HG02759 (cell line): ENCODE results near the gene TSSK2.

Experiments used
- ATAC-seq: cut with Tn5 transposase; IDR thresholded peaks from one replicate; pipeline ENCODE4 v1.9.1; 2021; ENCODE audit warnings: mild to moderate bottlenecking, moderate library complexity; ENCODE audit not compliant: unreplicated experiment

The TSSK2 gene

DNA sequence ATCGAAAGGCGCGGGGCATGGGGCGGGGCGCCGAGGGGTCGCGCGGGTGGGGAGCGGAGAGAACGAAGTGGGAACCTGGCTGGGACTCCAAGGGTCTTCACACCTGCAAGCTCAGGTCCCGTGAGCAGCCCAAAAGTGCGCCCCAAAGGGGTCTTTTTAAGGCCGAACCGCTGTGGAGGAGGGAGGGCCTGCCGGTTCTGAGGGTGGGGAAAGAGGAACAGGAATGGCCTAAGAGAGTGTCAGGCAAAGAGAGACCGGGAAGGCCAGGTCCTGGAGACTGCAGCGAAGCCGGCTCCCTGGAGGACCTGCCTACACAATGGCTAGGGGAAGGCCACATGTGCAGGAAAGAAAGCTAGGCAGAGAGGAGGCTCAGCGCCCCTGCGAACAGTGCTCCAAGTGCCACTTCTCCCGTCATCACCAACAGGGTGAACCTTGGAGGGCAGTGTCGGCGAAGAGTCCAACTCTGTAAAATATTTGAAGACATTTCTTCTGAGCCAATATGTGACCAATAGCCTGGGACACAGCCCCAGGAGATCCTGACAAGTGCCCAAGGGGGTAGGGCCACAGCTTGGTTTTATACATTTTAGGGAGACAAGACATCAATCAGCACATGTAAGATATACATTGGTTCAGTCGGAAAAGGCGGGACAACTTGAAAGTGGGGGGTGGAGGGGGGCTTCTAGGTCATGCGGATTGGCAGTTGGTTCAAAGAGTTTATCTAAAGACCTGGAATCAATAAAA is 8.2 kb upstream of the TSSK2 start:
- ATAC-seq = no peak

DNA sequence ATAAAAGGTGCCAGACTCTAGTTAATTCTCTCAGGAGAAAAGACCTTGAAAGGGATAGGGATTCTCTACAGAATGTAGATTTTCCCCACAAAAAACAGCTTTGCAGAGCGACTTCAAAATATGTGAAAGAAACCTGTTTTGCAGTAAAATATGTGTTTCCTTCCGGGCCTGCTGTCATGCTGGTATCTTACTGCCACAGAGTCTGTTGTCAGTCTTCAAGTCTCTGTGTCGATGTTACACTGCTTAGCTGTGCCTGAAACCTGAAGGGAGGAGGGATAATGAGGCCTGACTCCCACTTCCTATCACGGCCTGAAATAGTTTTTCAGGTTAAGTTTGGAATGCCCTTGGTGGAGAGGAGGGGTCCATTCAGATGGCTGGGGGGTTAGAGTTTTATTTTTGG is 7.2 kb upstream of the TSSK2 start:
- no peak for ATAC-seq

- no peak for ATAC-seq
These were observed 6.7 kb upstream of the TSSK2 start for GRCh38 chr22:19124377-19124776.

GRCh38 chr22:19125011-19125410 is 6.1 kb upstream of the TSSK2 start:
- ATAC-seq = no peak

GRCh38 chr22:19125474-19126308 is 5.4 kb upstream of the TSSK2 start:
- ATAC-seq = no peak

- no peak for ATAC-seq
These were observed 4.5 kb upstream of the TSSK2 start for GRCh38 chr22:19126309-19127273.

GRCh38 chr22:19127329-19128008 is 3.6 kb upstream of the TSSK2 start:
- ATAC-seq = no peak

GRCh38 chr22:19128009-19128401 is 3.1 kb upstream of the TSSK2 start:
- no peak for ATAC-seq

GRCh38 chr22:19128946-19129727 is 2.0 kb upstream of the TSSK2 start:
- no peak for ATAC-seq

GRCh38 chr22:19129871-19130270 is 1.2 kb upstream of the TSSK2 start:
- no peak for ATAC-seq

DNA sequence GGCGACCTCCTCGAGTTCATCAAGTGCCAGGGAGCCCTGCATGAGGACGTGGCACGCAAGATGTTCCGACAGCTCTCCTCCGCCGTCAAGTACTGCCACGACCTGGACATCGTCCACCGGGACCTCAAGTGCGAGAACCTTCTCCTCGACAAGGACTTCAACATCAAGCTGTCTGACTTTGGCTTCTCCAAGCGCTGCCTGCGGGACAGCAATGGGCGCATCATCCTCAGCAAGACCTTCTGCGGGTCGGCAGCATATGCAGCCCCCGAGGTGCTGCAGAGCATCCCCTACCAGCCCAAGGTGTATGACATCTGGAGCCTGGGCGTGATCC is 542 bp downstream of the TSSK2 start:
- ATAC-seq = no peak

DNA sequence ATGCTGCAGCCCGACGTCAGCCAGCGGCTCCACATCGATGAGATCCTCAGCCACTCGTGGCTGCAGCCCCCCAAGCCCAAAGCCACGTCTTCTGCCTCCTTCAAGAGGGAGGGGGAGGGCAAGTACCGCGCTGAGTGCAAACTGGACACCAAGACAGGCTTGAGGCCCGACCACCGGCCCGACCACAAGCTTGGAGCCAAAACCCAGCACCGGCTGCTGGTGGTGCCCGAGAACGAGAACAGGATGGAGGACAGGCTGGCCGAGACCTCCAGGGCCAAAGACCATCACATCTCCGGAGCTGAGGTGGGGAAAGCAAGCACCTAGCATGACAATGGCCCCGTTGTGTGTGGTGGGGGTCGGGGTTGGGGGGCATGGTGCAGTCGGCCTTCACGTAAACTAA is 1.0 kb downstream of the TSSK2 start:
- ATAC-seq = no peak

DNA sequence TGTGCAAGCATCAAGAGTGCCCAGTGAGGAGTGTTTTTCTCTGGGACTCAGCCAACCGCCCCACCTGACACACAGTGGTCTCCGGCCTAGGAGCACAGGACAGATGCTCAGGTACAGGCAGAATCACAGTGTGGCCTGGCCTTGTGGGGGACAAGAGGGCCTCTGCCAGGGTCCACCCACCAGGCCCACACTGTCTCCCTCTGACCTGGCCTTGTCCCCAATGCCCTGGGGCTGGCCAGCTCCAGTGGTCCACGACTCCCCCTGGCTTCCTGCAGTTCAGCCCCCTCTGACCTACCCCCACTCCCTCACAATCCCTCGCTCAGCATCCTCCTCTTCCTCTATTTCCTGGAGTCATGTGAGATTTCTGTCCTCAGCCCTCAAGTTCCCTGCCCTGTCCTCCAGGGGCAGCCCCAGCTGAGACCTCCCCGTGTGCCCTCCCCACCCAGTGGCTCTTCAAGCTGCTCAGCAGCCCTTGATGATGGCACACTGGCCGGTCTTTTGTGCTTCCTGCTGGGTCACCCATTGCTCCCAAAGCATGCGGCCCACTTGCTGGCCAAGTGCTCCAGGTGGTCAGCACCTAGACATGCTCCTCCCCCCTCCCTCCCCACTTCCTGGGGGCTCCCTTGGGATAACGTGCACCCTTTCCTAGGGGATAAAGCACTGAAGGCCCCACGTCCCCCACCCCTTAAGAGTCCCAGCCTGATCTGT is 1.7 kb downstream of the TSSK2 start:
- no peak for ATAC-seq

DNA sequence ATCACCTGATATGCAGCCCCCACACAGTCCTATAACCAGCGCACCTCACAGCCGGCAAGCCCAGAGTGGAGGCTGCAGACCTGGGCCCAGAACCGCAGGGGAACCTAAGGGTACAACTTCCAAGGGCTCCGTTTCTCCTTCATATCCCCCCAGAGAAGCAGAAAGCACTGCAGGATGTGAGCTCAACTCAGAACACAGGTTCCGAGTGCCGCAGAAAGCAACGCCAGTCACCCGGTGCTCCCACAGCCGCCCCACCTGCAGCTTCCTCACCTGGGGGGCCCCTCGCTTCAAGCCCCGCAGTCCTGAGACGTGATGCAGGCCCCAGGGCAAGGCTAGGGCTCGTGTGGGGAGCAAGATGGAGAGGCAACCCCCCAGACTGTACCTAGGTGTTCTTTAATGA is 2.5 kb downstream of the TSSK2 start:
- ATAC-seq = no peak

DNA sequence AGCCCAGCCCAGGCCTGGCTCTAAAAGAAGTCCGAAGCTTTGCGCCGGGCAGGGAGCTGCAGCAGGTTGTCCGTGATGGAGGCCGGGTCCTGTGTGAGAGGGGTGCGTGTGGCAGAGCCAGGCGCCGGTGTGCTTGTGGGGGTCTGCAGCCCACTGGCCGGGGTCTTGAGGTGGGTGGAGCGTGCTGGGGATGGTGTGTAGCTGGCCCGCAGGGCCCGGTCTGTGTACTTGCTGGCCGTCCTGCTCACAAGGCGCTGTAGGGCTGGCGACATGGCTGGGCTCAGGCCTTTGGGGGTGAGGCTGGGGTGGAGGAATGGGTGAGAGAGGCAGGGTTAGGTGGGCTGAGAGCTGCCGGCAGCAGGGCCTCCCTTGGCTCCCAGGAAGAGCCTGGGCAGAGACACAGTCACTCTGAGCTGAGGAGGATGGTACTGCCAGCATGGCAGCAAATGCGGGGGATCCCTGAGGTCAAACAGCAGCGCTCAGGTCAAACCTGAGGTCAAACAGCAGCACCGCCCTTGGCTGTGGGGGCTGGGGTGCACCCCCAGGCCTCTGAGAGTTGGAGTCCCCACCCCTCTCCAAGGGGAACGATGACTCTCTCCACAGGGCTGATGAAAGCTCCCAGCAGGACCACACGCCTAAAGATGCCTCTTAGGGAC is 3.2 kb downstream of the TSSK2 start:
- ATAC-seq = no peak

GRCh38 chr22:19134874-19135273 is 3.8 kb downstream of the TSSK2 start:
- ATAC-seq = no peak

DNA sequence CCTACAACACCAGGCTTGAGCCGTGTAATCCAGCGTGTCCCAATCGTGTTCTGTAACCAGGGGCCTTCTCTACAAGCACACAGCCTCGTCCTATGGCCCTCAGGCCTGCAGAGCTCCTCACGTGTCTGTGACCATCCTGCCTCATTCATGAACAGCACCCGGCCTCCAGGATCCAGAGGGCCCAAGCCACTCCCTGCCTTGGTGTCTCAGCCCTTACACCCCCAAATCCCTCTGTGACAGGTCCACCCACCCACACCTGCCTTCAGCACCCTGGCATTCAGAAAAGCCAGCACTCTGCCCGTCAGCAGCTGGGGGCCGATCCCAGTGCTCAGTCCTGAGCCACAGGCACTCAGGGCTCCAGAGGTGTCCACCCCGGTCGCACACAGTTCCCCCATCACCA is 5.8 kb downstream of the TSSK2 start:
- no peak for ATAC-seq

- ATAC-seq = no peak
These were observed 6.5 kb downstream of the TSSK2 start for GRCh38 chr22:19137384-19138216.
